ENCODE measurements around the gene NANOGP8.

GRCh38 chr15:35089551-35089950, 4.5 kb upstream of the NANOGP8 start:
- no peak for TF ChIP-seq CTCF (IDR thresholded peaks at IDR 0.05)
- no peak for TF ChIP-seq POLR2A (IDR thresholded peaks at IDR 0.05)
- TF ChIP-seq EP300 (IDR thresholded peaks at IDR 0.05) = no peak
